ENCODE data around the gene CARD14. TPM values are rescaled to one million over a fixed set of nuclear protein-coding genes. Genes with fewer than 3 reads are reported as not detected.

Gene CARD14
- total RNA-seq, 1 experiment from 2014 or later, result not detected

GRCh38 chr17:80237386-80237785 lies 67.6 kb downstream of the CARD14 start:
- Histone ChIP-seq H3K36me3 (ENCODE audit: control insufficient read depth, insufficient read depth, low read length) (0 out of 2 replicates have a peak, but pooled peaks cover 2% of the 10 kb centered on the region), H3K9me3 (ENCODE audit: control insufficient read depth, insufficient read depth, low read depth, low read length) (peaks cover 8% of the 10 kb centered on the region; the same call in 1 of the 2 replicates), H3K27ac (ENCODE audit: low read length) (no peak overlapping the region), H3K4me3 (ENCODE audit: low read depth in 2 of 2, low read length in 2 of 2) (no peak overlapping the region), H3K4me1 (ENCODE audit: control insufficient read depth, insufficient read depth, low read length) (no peaks in the 10 kb centered on the region), H3K27me3 (ENCODE audit: control insufficient read depth, insufficient read depth, low read length) (no peaks in the 10 kb centered on the region)
- TF ChIP-seq SIN3A (IDR thresholded peaks at IDR 0.05; ENCODE audit: borderline replicate concordance, insufficient read depth, low read depth, low read length) (no peak), POLR2AphosphoS5 (IDR thresholded peaks at IDR 0.05; ENCODE audit: low read depth, low read length) (no peak), TCF7L2 (IDR thresholded peaks at IDR 0.05; ENCODE audit: low read depth, low read length) (no peak), CTCF (IDR thresholded peaks at IDR 0.05) (no peak), REST (IDR thresholded peaks at IDR 0.05; ENCODE audit: insufficient read depth in 1 of 2, low read depth in 2 of 2, low read length in 1 of 2) (no peak)
- POLR2A ChIA-PET, result interaction anchor here (0.6 kb wide), 1 partner anchor 461 kb away, joined by 3 read pairs; no protein-coding TSS in a partner anchor
- no TSS peak for BruUV-seq (replicated peaks)
- DNase-seq (ENCODE audit: low read depth, low spot score), result no peak
- intact Hi-C loops (cut with micrococcal nuclease; ENCODE audit: unreplicated experiment) (no loop called here), in situ Hi-C loops (cut with HindIII; ENCODE audit: low pct_unique_long_range_greater_than_20kb, low sequenced_read_pairs) (no loop called here)
- CTCF ChIA-PET, result no interaction called here
- ATAC-seq, result no peak

GRCh38 chr17:80242505-80242904 lies 72.7 kb downstream of the CARD14 start:
- BruUV-seq (replicated peaks), result no TSS peak
- Histone ChIP-seq H3K9me3 (ENCODE audit: control insufficient read depth, insufficient read depth, low read depth, low read length) (no peaks in the 10 kb centered on the region), H3K27ac (ENCODE audit: low read length) (no peak overlapping the region), H3K4me3 (ENCODE audit: low read depth in 2 of 2, low read length in 2 of 2) (no peak overlapping the region), H3K4me1 (ENCODE audit: control insufficient read depth, insufficient read depth, low read length) (no peaks in the 10 kb centered on the region), H3K36me3 (ENCODE audit: control insufficient read depth, insufficient read depth, low read length) (0 out of 2 replicates have a peak, but pooled peaks cover 2% of the 10 kb centered on the region), H3K27me3 (ENCODE audit: control insufficient read depth, insufficient read depth, low read length) (no peaks in the 10 kb centered on the region)
- no peak for ATAC-seq
- ChIA-PET POLR2A (interaction anchor here (0.5 kb wide), 1 partner anchor 11 kb away, joined by 4 read pairs; no protein-coding TSS in a partner anchor), CTCF (no interaction called here)
- TF ChIP-seq CTCF (IDR thresholded peaks at IDR 0.05) (no peak), TCF7L2 (IDR thresholded peaks at IDR 0.05; ENCODE audit: low read depth, low read length) (no peak), SIN3A (IDR thresholded peaks at IDR 0.05; ENCODE audit: borderline replicate concordance, insufficient read depth, low read depth, low read length) (no peak), REST (IDR thresholded peaks at IDR 0.05; ENCODE audit: insufficient read depth in 1 of 2, low read depth in 2 of 2, low read length in 1 of 2) (no peak), POLR2AphosphoS5 (IDR thresholded peaks at IDR 0.05; ENCODE audit: low read depth, low read length) (no peak)
- DNase-seq (ENCODE audit: low read depth, low spot score), result no peak
- intact Hi-C loops (cut with micrococcal nuclease; ENCODE audit: unreplicated experiment) (no loop called here), in situ Hi-C loops (cut with HindIII; ENCODE audit: low pct_unique_long_range_greater_than_20kb, low sequenced_read_pairs) (no loop called here)
